Activated T-cell treated with anti-CD3 and anti-CD28 coated beads, Interleukin-2, amount 50 U/mL, for 72 hours (primary cell): ENCODE measurements around the gene DYNC1LI1. TPM values are rescaled to one million over a fixed set of nuclear protein-coding genes. Genes with fewer than 3 reads are reported as not detected.

ENCODE experiments used
- ATAC-seq, 2 donors: fragments of 150-1000 bp; cut with Tn5 transposase; replicated peaks in 1 of 2; 2 replicates each; pipeline ENCODE4 v1.10.0; 2021; ENCODE audit warnings: moderate library complexity in 2 of 2, mild to moderate bottlenecking in 1 of 2
- DNase-seq, 2 donors: peaks; one replicate each; pipeline ENCODE4 v3.0.0; 2021 to 2022; ENCODE audit warnings: mixed read lengths in 1 of 2
- H3K27ac Mint-ChIP-seq: one replicate; pipeline ENCODE4 v1.8.0; 2022; ENCODE audit warnings: mild to moderate bottlenecking, moderate library complexity, mixed read lengths
- H3K27me3 Mint-ChIP-seq: one replicate; pipeline ENCODE4 v1.8.0; 2022; ENCODE audit warnings: low read depth, mixed read lengths
- H3K36me3 Mint-ChIP-seq, 2 donors: one replicate each; pipeline ENCODE4 v1.8.0; 2022; ENCODE audit warnings: mixed read lengths in 2 of 2, mild to moderate bottlenecking in 1 of 2; ENCODE audit not compliant: insufficient read depth in 2 of 2
- H3K4me1 Mint-ChIP-seq: one replicate; pipeline ENCODE4 v1.8.0; 2022; ENCODE audit warnings: low read depth, mixed read lengths
- H3K4me3 Mint-ChIP-seq, 2 donors: one replicate each; pipeline ENCODE4 v1.8.0; 2022; ENCODE audit warnings: mild to moderate bottlenecking in 2 of 2, mixed read lengths in 2 of 2, moderate library complexity in 2 of 2
- H3K9me3 Mint-ChIP-seq, 2 donors: one replicate each; pipeline ENCODE4 v1.8.0; 2022; ENCODE audit warnings: mixed read lengths in 2 of 2
- total RNA-seq, 2 donors: library from RNA; stranded (reverse); gene quantifications; one replicate each; pipeline ENCODE4 v1.2.3, GENCODE V29; 2022

The DYNC1LI1 gene
- total RNA-seq, 2 donors from 2014 or later, result 31.1 to 34.5 TPM

GRCh38 chr3:32488474-32489008, 82.1 kb downstream of the DYNC1LI1 start:
- H3K27ac Mint-ChIP-seq, result no peak overlapping the region
- peaks cover 6 to 34% of the 10 kb centered on the region in 2 donors for H3K36me3 Mint-ChIP-seq
- ATAC-seq, result peak in 1 of 2 donors; percentile 41
- peaks cover 22% of the 10 kb centered on the region for H3K4me1 Mint-ChIP-seq
- no peaks in the 10 kb centered on the region for H3K9me3 Mint-ChIP-seq
- H3K4me3 Mint-ChIP-seq, result no peak overlapping the region
- H3K27me3 Mint-ChIP-seq, result no peaks in the 10 kb centered on the region
- no peak for DNase-seq

DNA sequence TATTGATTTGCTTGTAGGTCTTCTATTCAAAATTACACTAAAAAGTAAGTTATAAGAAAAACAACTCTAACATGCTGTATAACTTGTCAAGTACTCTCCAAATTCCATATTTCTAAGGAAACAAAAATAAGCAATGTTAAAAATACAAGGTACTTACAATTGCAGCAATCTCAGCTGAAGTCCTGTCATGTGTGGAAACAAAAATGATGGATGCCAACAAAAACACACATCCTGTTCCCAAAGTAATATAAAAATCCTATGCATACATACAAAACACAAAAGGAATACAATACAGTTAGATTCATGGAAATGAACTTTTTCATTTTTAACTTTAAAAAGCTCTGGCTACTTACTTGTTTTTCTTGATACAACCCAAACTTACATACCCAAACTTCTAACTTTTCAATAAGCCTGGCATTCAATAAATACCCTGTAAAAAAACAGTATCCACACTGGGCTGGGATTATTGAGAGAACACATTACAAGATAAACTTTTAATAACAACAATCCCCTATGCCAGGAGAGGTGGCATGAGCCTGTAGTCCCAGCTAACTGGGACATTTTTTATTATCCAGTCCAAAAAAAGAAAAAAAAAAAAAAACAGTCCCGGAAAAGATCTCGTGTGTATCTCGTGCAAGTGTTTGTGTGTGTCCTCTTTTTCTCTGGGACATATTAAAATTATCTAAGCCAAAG, 82.7 kb downstream of the DYNC1LI1 start:
- Mint-ChIP-seq H3K4me1 (peaks cover 22% of the 10 kb centered on the region), H3K27me3 (no peaks in the 10 kb centered on the region), H3K4me3 (no peak overlapping the region), H3K27ac (peak overlapping the region; percentile 38), H3K36me3 (peaks cover 6 to 34% of the 10 kb centered on the region in 2 donors), H3K9me3 (no peaks in the 10 kb centered on the region)
- no peak for ATAC-seq
- no peak for DNase-seq

GRCh38 chr3:32484436-32484835, 86.2 kb downstream of the DYNC1LI1 start:
- Mint-ChIP-seq H3K4me1 (peaks cover 35% of the 10 kb centered on the region), H3K27me3 (no peaks in the 10 kb centered on the region), H3K36me3 (peaks cover 11 to 49% of the 10 kb centered on the region in 2 donors), H3K9me3 (no peaks in the 10 kb centered on the region), H3K27ac (peak overlapping the region; percentile 47), H3K4me3 (no peak overlapping the region)
- DNase-seq, result no peak
- ATAC-seq, result no peak

GRCh38 chr3:32483772-32484171, 86.9 kb downstream of the DYNC1LI1 start:
- DNase-seq (no peak), ATAC-seq (no peak)
- no peak overlapping the region for H3K27ac Mint-ChIP-seq
- H3K4me1 Mint-ChIP-seq, result peaks cover 35% of the 10 kb centered on the region
- peaks cover 11 to 49% of the 10 kb centered on the region in 2 donors for H3K36me3 Mint-ChIP-seq
- H3K9me3 Mint-ChIP-seq, result no peaks in the 10 kb centered on the region
- no peaks in the 10 kb centered on the region for H3K27me3 Mint-ChIP-seq
- no peak overlapping the region for H3K4me3 Mint-ChIP-seq

GRCh38 chr3:32482693-32483092, 88.0 kb downstream of the DYNC1LI1 start:
- no peak for ATAC-seq
- Mint-ChIP-seq H3K4me3 (no peak overlapping the region), H3K9me3 (no peaks in the 10 kb centered on the region), H3K27ac (peak overlapping the region; percentile 7), H3K27me3 (no peaks in the 10 kb centered on the region), H3K4me1 (peaks cover 42% of the 10 kb centered on the region), H3K36me3 (peaks cover 16 to 44% of the 10 kb centered on the region in 2 donors)
- no peak for DNase-seq

GRCh38 chr3:32481791-32482631, 88.6 kb downstream of the DYNC1LI1 start:
- DNase-seq, result no peak
- H3K4me1 Mint-ChIP-seq, result peaks cover 42% of the 10 kb centered on the region
- H3K27me3 Mint-ChIP-seq, result no peaks in the 10 kb centered on the region
- H3K27ac Mint-ChIP-seq, result peak overlapping the region; percentile 25
- H3K9me3 Mint-ChIP-seq, result no peaks in the 10 kb centered on the region
- peaks cover 16 to 40% of the 10 kb centered on the region in 2 donors for H3K36me3 Mint-ChIP-seq
- peak; percentile 80 to 89 for ATAC-seq
- H3K4me3 Mint-ChIP-seq, result peak overlapping the region in 1 of 2 donors; percentile 27

DNA sequence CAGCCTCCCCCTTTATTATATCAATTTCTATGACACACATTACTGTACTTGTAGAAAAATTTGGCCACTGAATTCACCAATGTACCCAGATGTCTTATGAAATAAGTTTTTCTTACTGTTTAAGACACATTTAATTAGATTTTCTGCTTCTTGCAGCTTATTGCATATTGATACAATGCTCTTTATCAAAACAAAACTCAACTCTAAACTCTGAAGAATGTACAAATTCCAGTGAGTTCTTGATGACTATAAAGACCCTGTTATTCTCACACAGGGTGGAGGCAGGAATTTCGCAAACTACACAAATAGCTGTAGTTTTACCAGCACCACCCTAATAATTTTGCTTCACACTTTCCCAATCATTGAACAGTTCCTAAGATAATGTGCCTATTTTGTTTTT, 90.1 kb downstream of the DYNC1LI1 start:
- no peak overlapping the region for H3K27ac Mint-ChIP-seq
- no peaks in the 10 kb centered on the region for H3K27me3 Mint-ChIP-seq
- no peaks in the 10 kb centered on the region for H3K9me3 Mint-ChIP-seq
- ATAC-seq (no peak), DNase-seq (no peak)
- peaks cover 15 to 39% of the 10 kb centered on the region in 2 donors for H3K36me3 Mint-ChIP-seq
- no peak overlapping the region for H3K4me3 Mint-ChIP-seq
- H3K4me1 Mint-ChIP-seq, result peaks cover 37% of the 10 kb centered on the region

Other genes starting within 250 kb of the DYNC1LI1 start
- 10 to 100 TPM; 61.0 to 72.3 TPM for gene CMTM7, start 179.0 kb downstream of the DYNC1LI1 start, total RNA-seq
- gene CMTM6, start 68.0 kb downstream of the DYNC1LI1 start, total RNA-seq, result 10 to 100 TPM; 56.6 to 69.6 TPM
- gene CNOT10, start 114.3 kb upstream of the DYNC1LI1 start, total RNA-seq, result 10 to 100 TPM; 70.1 to 78.6 TPM
- under 1 TPM; 0.02 to 0.07 TPM for gene TRIM71, start 247.1 kb upstream of the DYNC1LI1 start, total RNA-seq